ENCODE data around the gene ARHGAP42. TPM values are rescaled to one million over a fixed set of nuclear protein-coding genes. Genes with fewer than 3 reads are reported as not detected.

The ARHGAP42 gene
- polyA plus RNA-seq, 1 donor (not counting 4 experiments of a cell fraction or from before 2014, with no cell fraction given), result 5.5 TPM

DNA sequence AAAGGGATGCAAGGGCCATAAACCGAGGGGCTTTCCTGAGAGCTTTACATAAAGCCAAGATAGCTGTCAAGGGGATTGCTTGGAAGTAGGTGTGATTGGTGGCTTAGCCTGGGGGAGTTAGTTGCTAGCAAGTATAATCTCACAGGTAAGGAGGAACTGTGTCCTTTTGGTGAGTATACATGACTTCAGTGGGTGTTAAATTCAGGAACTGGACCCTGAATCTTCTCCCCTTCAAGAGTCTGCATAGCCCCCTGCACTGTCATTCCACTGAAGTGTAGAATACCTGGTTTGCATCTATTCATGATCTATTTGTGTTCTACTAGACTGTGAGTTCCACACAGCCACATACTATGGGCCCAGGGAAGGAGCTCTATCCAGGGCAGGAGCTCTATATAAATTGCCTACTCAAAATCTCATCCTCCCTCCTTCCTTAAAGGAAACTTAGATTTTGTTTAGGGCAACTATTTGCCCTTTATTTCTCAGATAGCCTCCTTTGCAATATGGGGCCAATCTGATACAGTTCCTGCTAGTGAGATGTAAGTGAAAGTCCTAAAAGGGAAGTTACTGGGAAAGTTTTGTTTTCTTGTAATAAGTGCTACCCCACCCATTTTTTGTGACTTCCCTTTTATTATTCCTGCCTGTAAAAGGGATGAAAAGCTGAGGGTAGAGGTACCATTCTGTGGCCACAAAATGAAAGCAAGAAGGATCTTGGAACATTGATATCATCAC, 322.0 kb downstream of the ARHGAP42 start:
- Histone ChIP-seq H2AFZ (ENCODE audit: control insufficient read depth, low read length) (no peak overlapping the region), H3K79me2 (ENCODE audit: control insufficient read depth, insufficient read depth, low read length) (no peaks in the 10 kb centered on the region), H4K20me1 (ENCODE audit: control insufficient read depth, extremely low read depth, insufficient read depth, low read length) (no peaks in the 10 kb centered on the region), H3K27ac (ENCODE audit: control insufficient read depth, insufficient read depth, low read length) (no peak overlapping the region), H3K27me3 (ENCODE audit: control insufficient read depth, extremely low read depth, insufficient read depth, low read length) (no peaks in the 10 kb centered on the region), H3K9me1 (ENCODE audit: control insufficient read depth, extremely low read depth, insufficient read depth, low read length) (no peaks in the 10 kb centered on the region), H3K4me3 (ENCODE audit: control insufficient read depth in 2 of 3, extremely low read depth in 1 of 3, insufficient read depth in 2 of 3, low read depth in 1 of 3, low read length in 3 of 3) (no peak overlapping the region), H3K9ac (ENCODE audit: control insufficient read depth, extremely low read depth, insufficient read depth, low read length) (no peak overlapping the region), H3K36me3 (ENCODE audit: control insufficient read depth in 2 of 2, extremely low read depth in 1 of 2, insufficient read depth in 2 of 2, low read length in 2 of 2) (no peaks in the 10 kb centered on the region), H3K4me1 (ENCODE audit: control insufficient read depth, extremely low read depth, insufficient read depth, low read length) (no peaks in the 10 kb centered on the region), H3K4me2 (ENCODE audit: control insufficient read depth, extremely low read depth, insufficient read depth, low read depth, low read length) (no peak overlapping the region), H3K9me3 (ENCODE audit: control insufficient read depth, low read depth, low read length) (no peaks in the 10 kb centered on the region)
- dilution Hi-C loops (cut with MboI; ENCODE audit: extremely low pct_ligation_motif_present, low sequenced_read_pairs), result no loop called here
- no peak for TF ChIP-seq EZH2 (IDR thresholded peaks at IDR 0.05; ENCODE audit: low read length)
- FAIRE-seq, result no peak
- no peak for DNase-seq (ENCODE audit: low read depth, low spot score)

DNA sequence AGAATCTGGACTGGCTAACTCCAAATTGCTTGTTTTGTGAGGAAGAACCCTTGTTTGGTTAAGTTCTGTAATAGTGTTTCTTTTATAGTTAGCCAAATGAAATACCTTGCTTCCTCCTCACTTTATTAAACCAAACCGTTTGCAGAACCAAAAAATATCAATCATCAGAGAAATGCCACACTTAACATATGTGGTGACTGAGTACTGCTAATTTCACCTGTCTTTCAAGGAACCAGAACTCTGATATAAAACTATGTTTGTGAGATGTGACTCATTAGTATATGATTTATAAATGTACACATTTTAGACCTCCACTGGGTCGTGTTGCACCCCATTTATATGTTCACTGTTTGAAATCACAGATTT, 322.6 kb downstream of the ARHGAP42 start:
- FAIRE-seq, result no peak

More for the DNA sequence above, 322.6 kb downstream of the ARHGAP42 start:
- Histone ChIP-seq H3K79me2 (ENCODE audit: control insufficient read depth, insufficient read depth, low read length) (no peaks in the 10 kb centered on the region), H3K4me3 (ENCODE audit: control insufficient read depth in 2 of 3, extremely low read depth in 1 of 3, insufficient read depth in 2 of 3, low read depth in 1 of 3, low read length in 3 of 3) (no peak overlapping the region), H3K9ac (ENCODE audit: control insufficient read depth, extremely low read depth, insufficient read depth, low read length) (no peak overlapping the region), H3K36me3 (ENCODE audit: control insufficient read depth in 2 of 2, extremely low read depth in 1 of 2, insufficient read depth in 2 of 2, low read length in 2 of 2) (no peaks in the 10 kb centered on the region), H3K27me3 (ENCODE audit: control insufficient read depth, extremely low read depth, insufficient read depth, low read length) (no peaks in the 10 kb centered on the region), H3K27ac (ENCODE audit: control insufficient read depth, insufficient read depth, low read length) (no peak overlapping the region), H4K20me1 (ENCODE audit: control insufficient read depth, extremely low read depth, insufficient read depth, low read length) (no peaks in the 10 kb centered on the region), H3K4me1 (ENCODE audit: control insufficient read depth, extremely low read depth, insufficient read depth, low read length) (no peaks in the 10 kb centered on the region), H3K9me3 (ENCODE audit: control insufficient read depth, low read depth, low read length) (no peaks in the 10 kb centered on the region), H3K4me2 (ENCODE audit: control insufficient read depth, extremely low read depth, insufficient read depth, low read depth, low read length) (no peak overlapping the region), H3K9me1 (ENCODE audit: control insufficient read depth, extremely low read depth, insufficient read depth, low read length) (no peaks in the 10 kb centered on the region), H2AFZ (ENCODE audit: control insufficient read depth, low read length) (no peak overlapping the region)
- dilution Hi-C loops (cut with MboI; ENCODE audit: extremely low pct_ligation_motif_present, low sequenced_read_pairs), result no loop called here
- DNase-seq (ENCODE audit: low read depth, low spot score), result no peak
- no peak for TF ChIP-seq EZH2 (IDR thresholded peaks at IDR 0.05; ENCODE audit: low read length)
- TF ChIP-seq, protein P1, sequence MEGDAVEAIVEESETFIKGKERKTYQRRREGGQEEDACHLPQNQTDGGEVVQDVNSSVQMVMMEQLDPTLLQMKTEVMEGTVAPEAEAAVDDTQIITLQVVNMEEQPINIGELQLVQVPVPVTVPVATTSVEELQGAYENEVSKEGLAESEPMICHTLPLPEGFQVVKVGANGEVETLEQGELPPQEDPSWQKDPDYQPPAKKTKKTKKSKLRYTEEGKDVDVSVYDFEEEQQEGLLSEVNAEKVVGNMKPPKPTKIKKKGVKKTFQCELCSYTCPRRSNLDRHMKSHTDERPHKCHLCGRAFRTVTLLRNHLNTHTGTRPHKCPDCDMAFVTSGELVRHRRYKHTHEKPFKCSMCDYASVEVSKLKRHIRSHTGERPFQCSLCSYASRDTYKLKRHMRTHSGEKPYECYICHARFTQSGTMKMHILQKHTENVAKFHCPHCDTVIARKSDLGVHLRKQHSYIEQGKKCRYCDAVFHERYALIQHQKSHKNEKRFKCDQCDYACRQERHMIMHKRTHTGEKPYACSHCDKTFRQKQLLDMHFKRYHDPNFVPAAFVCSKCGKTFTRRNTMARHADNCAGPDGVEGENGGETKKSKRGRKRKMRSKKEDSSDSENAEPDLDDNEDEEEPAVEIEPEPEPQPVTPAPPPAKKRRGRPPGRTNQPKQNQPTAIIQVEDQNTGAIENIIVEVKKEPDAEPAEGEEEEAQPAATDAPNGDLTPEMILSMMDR (optimal IDR thresholded peaks at IDR 0.05 in 1 of 3, IDR thresholded peaks at IDR 0.05 in 1 of 3, conservative IDR thresholded peaks at IDR 0.05 in 1 of 3; ENCODE audit: extremely low read depth in 1 of 3, insufficient read depth in 2 of 3, low read length in 3 of 3), result no peak
